K562 (cell line): Measurements from ENCODE around the gene C10orf90. TPM values are rescaled to one million over a fixed set of nuclear protein-coding genes. Genes with fewer than 3 reads are reported as not detected.

Experiments
- EZH2 ChIP-seq: IDR thresholded peaks from 2 replicates; pipeline ENCODE4 v1.6.1; 2012; ENCODE audit warnings: low read depth, mild to moderate bottlenecking, inconsistent platforms, low read length, borderline replicate concordance
- JUND ChIP-seq, 2 experiments: IDR thresholded peaks; 2 replicates in 1 of 2; 3 replicates in 1 of 2; pipeline ENCODE4 v1.6.1; 2011; ENCODE audit warnings: borderline replicate concordance in 2 of 2, low read depth in 2 of 2, low read length in 2 of 2, improper control_type of control experiment in 1 of 2, missing biosample characterization in 1 of 2, missing genetic modification characterization in 1 of 2, missing genetic modification reagents in 1 of 2
- LARP7 ChIP-seq: fragments of 450-650 bp; IDR thresholded peaks from 2 replicates; pipeline ENCODE4 v1.6.1; 2016
- RAD51 ChIP-seq: fragments of 450-650 bp; IDR thresholded peaks from 2 replicates; pipeline ENCODE4 v1.7.1; 2016; ENCODE audit warnings: low read depth, mild to moderate bottlenecking, borderline replicate concordance
- SP2 ChIP-seq: IDR thresholded peaks from 2 replicates; pipeline ENCODE4 v1.6.1; 2011; ENCODE audit warnings: mild to moderate bottlenecking, low read depth, low read length, moderate library complexity; ENCODE audit not compliant: poor library complexity, severe bottlenecking; ENCODE audit errors: extremely low read depth
- TEAD2 ChIP-seq: fragments of 450-650 bp; IDR thresholded peaks from 2 replicates; pipeline ENCODE4 v1.6.1; 2016; ENCODE audit warnings: missing genetic modification characterization, control low read depth, missing compliant biosample characterization
- ZBTB34 ChIP-seq: fragments of 250-450 bp; sonication (Bioruptor Pico); IDR thresholded peaks from 2 replicates; pipeline ENCODE4 v1.8.0; 2021; ENCODE audit warnings: mild to moderate bottlenecking, moderate library complexity
- ZBTB40 ChIP-seq, 2 experiments: fragments of 450-650 bp in 1 of 2; sonication (generic) in 1 of 2; formaldehyde crosslinking in 1 of 2; IDR thresholded peaks; 2 replicates each; pipeline versions ENCODE4 v1.7.1 to v1.9.0; 2016 to 2022; ENCODE audit warnings: inconsistent platforms in 1 of 2, mild to moderate bottlenecking in 1 of 2, missing genetic modification reagents in 1 of 2
- ZKSCAN1 ChIP-seq: fragments of 150-350 bp; IDR thresholded peaks from 2 replicates; pipeline ENCODE4 v1.6.1; 2016; ENCODE audit warnings: low read depth, low read length
- ZKSCAN8 ChIP-seq: fragments of 200-800 bp; sonication (Bioruptor generic); IDR thresholded peaks from 2 replicates; pipeline ENCODE4 v1.6.1; 2016; ENCODE audit warnings: missing genetic modification characterization, missing compliant biosample characterization
- ZNF384 ChIP-seq: IDR thresholded peaks from 2 replicates; pipeline ENCODE4 v1.6.1; 2012; ENCODE audit warnings: low read depth, low read length, improper control_type of control experiment
- ZNF830 ChIP-seq: fragments of 250-450 bp; sonication (Bioruptor Pico); IDR thresholded peaks from 2 replicates; pipeline ENCODE4 v1.5.0; 2021; ENCODE audit warnings: mild to moderate bottlenecking
- polyA plus RNA-seq, 8 experiments: library from polyadenylated mRNA; depleted of rRNA in 4 of 8; stranded (reverse) in 5 of 8; unstranded in 3 of 8; fragments of >200 nt; fragmentation: Nextera tagmentation in 2 of 8; fragmentation: Illumina TruSeq in 1 of 8; extraction: Ambion mirVana in 2 of 8; extraction: Trizol in 1 of 8; gene quantifications; 2 replicates each; pipeline versions ENCODE4 v1.2.1 to v1.2.3, GENCODE V29; 2011 to 2014; ENCODE audit warnings: inconsistent platforms in 1 of 8, missing spikeins in 1 of 8
- total RNA-seq, 7 experiments: library from RNA; depleted of rRNA in 6 of 7; stranded (reverse); fragments of >200 nt in 6 of 7; fragmentation: Illumina TruSeq in 2 of 7; extraction: Trizol in 2 of 7; gene quantifications; 2 replicates each; pipeline versions ENCODE4 v1.2.1 to v1.2.3, GENCODE V29; 2011 to 2021; ENCODE audit warnings: low replicate concordance in 1 of 7

The C10orf90 gene
- total and polyA plus RNA-seq, 9 of the 15 experiments (the other 6 are each of a cell fraction or from before 2014, with no cell fraction given): not detected

GRCh38 chr10:126375299-126375698, 295.2 kb downstream of the C10orf90 start (continued):
- TF ChIP-seq ZKSCAN8 (CRISPR knock-in tag) (no peak), ZNF384 (no peak), SP2 (no peak), JUND (IDR thresholded peaks at IDR 0.05; ENCODE audit: borderline replicate concordance, low read depth, low read length) (no peak), JUND (tag; IDR thresholded peaks at IDR 0.05; ENCODE audit: borderline replicate concordance, low read depth, low read length) (no peak), ZNF830 (CRISPR knock-in tag) (no peak), RAD51 (no peak), ZKSCAN1 (no peak), ZBTB34 (no peak), ZBTB40 (IDR thresholded peaks at IDR 0.05) (no peak), ZBTB40 (CRISPR knock-in tag; IDR thresholded peaks at IDR 0.05) (no peak), TEAD2 (tag) (no peak), EZH2 (no peak), LARP7 (no peak)
